ENCODE data around the gene ZEB2. TPM values are rescaled to one million over a fixed set of nuclear protein-coding genes. Genes with fewer than 3 reads are reported as not detected.

The ZEB2 gene
- total and polyA plus RNA-seq, 10 of the 15 experiments (the other 5 are each of a cell fraction or from before 2014, with no cell fraction given) = 0.14 to 3.2 (median 0.84) TPM

DNA sequence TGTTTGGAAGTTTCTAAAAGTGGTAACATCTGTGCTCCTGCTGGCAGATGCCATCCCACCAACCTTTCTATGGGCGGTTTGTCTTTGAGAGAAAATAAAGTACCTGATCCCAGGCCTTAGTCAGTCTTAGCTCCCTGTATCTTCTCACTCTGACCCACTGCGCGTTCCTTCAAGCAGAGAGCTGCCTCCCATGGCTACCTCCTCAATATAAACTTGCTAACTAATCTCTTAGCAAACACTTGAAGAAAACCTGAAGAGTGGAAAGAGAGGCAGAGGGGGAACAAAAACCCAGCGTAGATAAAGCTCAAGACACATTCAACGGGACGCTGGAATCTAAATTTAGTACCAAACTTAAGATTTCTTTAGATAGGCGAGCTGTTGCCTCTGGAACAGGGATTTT lies 17.6 kb downstream of the ZEB2 start:
- H3K36me3 ChIP-seq (ENCODE audit: control insufficient read depth in 2 of 2, insufficient read depth in 2 of 2, low read length in 1 of 2) = no peaks in the 10 kb centered on the region
- RAD21 ChIA-PET (ENCODE audit: unreplicated experiment) = no interaction called here
- CTCF ChIA-PET = interaction anchor here (0.6 to 1.2 kb wide), 3 partner anchors 10 to 414 kb away, joined by 3 to 5 read pairs (median 3); no protein-coding TSS in a partner anchor
- no peak for DNase-seq (ENCODE audit: low read depth, low spot score)
- ATAC-seq = no peak
- no peak for FAIRE-seq
- POLR2A ChIA-PET = no interaction called here
- H3K9me3 ChIP-seq (replicated peaks; ENCODE audit: control insufficient read depth, insufficient read depth, low read length) = no peaks in the 10 kb centered on the region
- H3K79me2 ChIP-seq (ENCODE audit: control insufficient read depth, insufficient read depth, low read length) = no peaks in the 10 kb centered on the region
- H3K4me3 ChIP-seq = no peak overlapping the region
- in situ Hi-C loops (cut with MboI) = no loop called here
- H3K4me2 ChIP-seq (ENCODE audit: control insufficient read depth, insufficient read depth) = no peak overlapping the region
- no peak overlapping the region for H3K9ac ChIP-seq (ENCODE audit: control insufficient read depth, insufficient read depth, low read length)
- no peak overlapping the region for H2AFZ ChIP-seq (ENCODE audit: control insufficient read depth, low read depth, low read length)
- SMC1A ChIA-PET (ENCODE audit: uncharacterized antibody, unreplicated experiment) = interaction anchor here (0.9 kb wide), 1 partner anchor 53 kb away, joined by 3 read pairs; no protein-coding TSS in a partner anchor
- no peak overlapping the region for H3K27ac ChIP-seq (ENCODE audit: control insufficient read depth, insufficient read depth)
- 43% methylated on average over 7 of the region's 7 CpGs for WGBS (ENCODE audit: insufficient coverage, insufficient replicate concordance, low lambda C conversion rate, missing lambda C conversion rate)
- intact Hi-C loops (cut with micrococcal nuclease; ENCODE audit: unreplicated experiment) = no loop called here
- no peaks in the 10 kb centered on the region for H3K4me1 ChIP-seq (ENCODE audit: control insufficient read depth, insufficient read depth, low read length)
- BruUV-seq (replicated peaks) = no TSS peak
- peaks cover 0 to 5% of the 10 kb centered on the region in 2 experiments; a peak in 3 of 4 replicates for H3K27me3 ChIP-seq (replicated peaks in 1 of 2; ENCODE audit: control insufficient read depth in 2 of 2, insufficient read depth in 2 of 2, low read length in 1 of 2)
- no peaks in the 10 kb centered on the region for H4K20me1 ChIP-seq (ENCODE audit: control insufficient read depth, insufficient read depth)
- TF ChIP-seq IKZF1 (conservative IDR thresholded peaks at IDR 0.05) (no peak), GATAD2B (conservative IDR thresholded peaks at IDR 0.05; ENCODE audit: low read depth) (no peak), JUNB (IDR thresholded peaks at IDR 0.05) (no peak), POLR2A (IDR thresholded peaks at IDR 0.05; ENCODE audit: low read depth, low read length) (no peak), NRF1 (conservative IDR thresholded peaks at IDR 0.05; ENCODE audit: low read depth, low read length) (no peak), CHD1 (IDR thresholded peaks at IDR 0.05; ENCODE audit: low read depth, low read length) (no peak), SUPT20H (IDR thresholded peaks at IDR 0.05; ENCODE audit: borderline replicate concordance, control insufficient read depth, low read depth, low read length) (no peak), KDM1A (IDR thresholded peaks at IDR 0.05; ENCODE audit: borderline replicate concordance) (no peak), PAX8 (IDR thresholded peaks at IDR 0.05) (no peak), CREB1 (IDR thresholded peaks at IDR 0.05; ENCODE audit: low read depth) (no peak), TARDBP (IDR thresholded peaks at IDR 0.05; ENCODE audit: borderline replicate concordance) (no peak), NFYA (IDR thresholded peaks at IDR 0.05; ENCODE audit: borderline replicate concordance, low read depth, low read length) (no peak), POU2F2 (IDR thresholded peaks at IDR 0.05; ENCODE audit: borderline replicate concordance, low read depth, low read length) (no peak), YY1 (IDR thresholded peaks at IDR 0.05; ENCODE audit: low read depth, low read length) (no peak)
- TF ChIP-seq, protein P1, sequence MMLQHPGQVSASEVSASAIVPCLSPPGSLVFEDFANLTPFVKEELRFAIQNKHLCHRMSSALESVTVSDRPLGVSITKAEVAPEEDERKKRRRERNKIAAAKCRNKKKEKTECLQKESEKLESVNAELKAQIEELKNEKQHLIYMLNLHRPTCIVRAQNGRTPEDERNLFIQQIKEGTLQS (IDR thresholded peaks at IDR 0.05; ENCODE audit: borderline replicate concordance, extremely low read depth, low read depth, low read length) = no peak

All from GM12878 (cell line).